ENCODE results near the gene ADAMTS10. TPM values are rescaled to one million over a fixed set of nuclear protein-coding genes. Genes with fewer than 3 reads are reported as not detected.

The ADAMTS10 gene
- total RNA-seq, 2 experiments from 2014 or later: 67.5 to 72.9 TPM

DNA sequence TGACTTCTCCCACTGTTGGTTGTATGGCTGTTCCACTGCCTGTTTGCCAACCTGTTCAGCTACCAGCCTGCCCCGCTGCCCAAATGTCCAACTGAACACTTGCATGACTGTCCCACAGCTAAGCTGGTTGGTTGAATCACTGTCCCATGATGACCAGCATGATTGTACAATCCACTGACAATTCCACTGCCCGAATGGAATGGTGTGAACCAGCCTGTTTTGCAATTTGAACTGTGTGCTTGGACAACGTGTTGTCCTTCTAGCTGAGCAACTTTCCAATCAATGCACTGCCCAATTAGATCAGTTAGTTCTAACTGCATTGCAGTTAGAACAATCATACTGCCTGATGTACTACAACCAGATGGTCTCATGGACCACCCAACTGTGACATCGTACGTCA, 8.7 kb downstream of the ADAMTS10 start:
- Histone ChIP-seq H3K27me3 (ENCODE audit: control insufficient read depth in 1 of 2, insufficient read depth in 2 of 2, low read length in 2 of 2) (no peaks in the 10 kb centered on the region), H3K4me1 (ENCODE audit: insufficient read depth, low read length) (no peaks in the 10 kb centered on the region), H3K27ac (ENCODE audit: low read depth in 1 of 2, low read length in 2 of 2) (no peak overlapping the region), H3K4me3 (ENCODE audit: low read length) (no peak overlapping the region), H3K9me3 (ENCODE audit: control insufficient read depth in 1 of 2, insufficient read depth in 1 of 2, low read length in 2 of 2) (peaks cover 8 to 15% of the 10 kb centered on the region in 2 experiments), H3K36me3 (ENCODE audit: insufficient read depth, low read length) (peaks cover 24% of the 10 kb centered on the region)
- POLR2A ChIA-PET: no interaction called here
- ATAC-seq (ENCODE audit: poor library complexity): no peak
- Mint-ChIP-seq H3K27me3 (no peaks in the 10 kb centered on the region), H3K4me1 (ENCODE audit: low read depth) (peaks cover 3% of the 10 kb centered on the region), H3K4me3 (no peak overlapping the region), H3K27ac (no peak overlapping the region), H3K36me3 (ENCODE audit: low read depth) (peaks cover 68% of the 10 kb centered on the region), H3K9me3 (no peaks in the 10 kb centered on the region)
- no peak for DNase-seq
- TF ChIP-seq, protein P1, sequence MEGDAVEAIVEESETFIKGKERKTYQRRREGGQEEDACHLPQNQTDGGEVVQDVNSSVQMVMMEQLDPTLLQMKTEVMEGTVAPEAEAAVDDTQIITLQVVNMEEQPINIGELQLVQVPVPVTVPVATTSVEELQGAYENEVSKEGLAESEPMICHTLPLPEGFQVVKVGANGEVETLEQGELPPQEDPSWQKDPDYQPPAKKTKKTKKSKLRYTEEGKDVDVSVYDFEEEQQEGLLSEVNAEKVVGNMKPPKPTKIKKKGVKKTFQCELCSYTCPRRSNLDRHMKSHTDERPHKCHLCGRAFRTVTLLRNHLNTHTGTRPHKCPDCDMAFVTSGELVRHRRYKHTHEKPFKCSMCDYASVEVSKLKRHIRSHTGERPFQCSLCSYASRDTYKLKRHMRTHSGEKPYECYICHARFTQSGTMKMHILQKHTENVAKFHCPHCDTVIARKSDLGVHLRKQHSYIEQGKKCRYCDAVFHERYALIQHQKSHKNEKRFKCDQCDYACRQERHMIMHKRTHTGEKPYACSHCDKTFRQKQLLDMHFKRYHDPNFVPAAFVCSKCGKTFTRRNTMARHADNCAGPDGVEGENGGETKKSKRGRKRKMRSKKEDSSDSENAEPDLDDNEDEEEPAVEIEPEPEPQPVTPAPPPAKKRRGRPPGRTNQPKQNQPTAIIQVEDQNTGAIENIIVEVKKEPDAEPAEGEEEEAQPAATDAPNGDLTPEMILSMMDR (IDR thresholded peaks at IDR 0.05): no peak
- CTCF ChIA-PET: no interaction called here
- intact Hi-C loops (cut with DNase I, micrococcal nuclease): no loop called here

DNA sequence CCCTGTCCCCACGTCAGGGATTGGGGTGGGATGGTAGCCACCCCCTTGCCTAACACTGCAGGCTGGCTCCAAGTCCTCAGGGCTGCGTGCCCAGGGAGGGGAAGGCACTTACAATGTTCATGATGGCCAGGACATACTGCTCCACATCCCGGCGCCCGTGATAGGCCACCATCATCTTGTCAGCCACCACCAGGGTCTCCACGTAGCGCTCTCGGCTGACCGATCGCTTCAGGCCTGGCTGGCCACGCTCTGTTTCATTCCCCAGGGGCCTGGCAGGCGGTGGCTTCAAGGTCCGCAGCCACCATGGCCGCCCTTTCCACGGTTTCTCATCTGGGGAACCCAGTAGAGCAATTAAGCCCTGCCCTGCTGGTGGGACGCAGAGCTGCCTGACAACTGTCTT, 9.7 kb downstream of the ADAMTS10 start:
- Histone ChIP-seq H3K9me3 (ENCODE audit: control insufficient read depth in 1 of 2, insufficient read depth in 1 of 2, low read length in 2 of 2) (peaks cover 8 to 14% of the 10 kb centered on the region in 2 experiments), H3K4me3 (ENCODE audit: low read length) (no peak overlapping the region), H3K27me3 (ENCODE audit: control insufficient read depth in 1 of 2, insufficient read depth in 2 of 2, low read length in 2 of 2) (no peaks in the 10 kb centered on the region), H3K36me3 (ENCODE audit: insufficient read depth, low read length) (peaks cover 24% of the 10 kb centered on the region), H3K27ac (ENCODE audit: low read depth in 1 of 2, low read length in 2 of 2) (no peak overlapping the region), H3K4me1 (ENCODE audit: insufficient read depth, low read length) (no peaks in the 10 kb centered on the region)
- DNase-seq (no peak), ATAC-seq (ENCODE audit: poor library complexity) (no peak)
- intact Hi-C loops (cut with DNase I, micrococcal nuclease): no loop called here
- CTCF ChIA-PET: no interaction called here
- Mint-ChIP-seq H3K4me3 (no peak overlapping the region), H3K27ac (no peak overlapping the region), H3K36me3 (ENCODE audit: low read depth) (peaks cover 66% of the 10 kb centered on the region), H3K27me3 (no peaks in the 10 kb centered on the region), H3K9me3 (no peaks in the 10 kb centered on the region), H3K4me1 (ENCODE audit: low read depth) (no peaks in the 10 kb centered on the region)
- TF ChIP-seq, protein P1 (IDR thresholded peaks at IDR 0.05): no peak
- POLR2A ChIA-PET: no interaction called here

DNA sequence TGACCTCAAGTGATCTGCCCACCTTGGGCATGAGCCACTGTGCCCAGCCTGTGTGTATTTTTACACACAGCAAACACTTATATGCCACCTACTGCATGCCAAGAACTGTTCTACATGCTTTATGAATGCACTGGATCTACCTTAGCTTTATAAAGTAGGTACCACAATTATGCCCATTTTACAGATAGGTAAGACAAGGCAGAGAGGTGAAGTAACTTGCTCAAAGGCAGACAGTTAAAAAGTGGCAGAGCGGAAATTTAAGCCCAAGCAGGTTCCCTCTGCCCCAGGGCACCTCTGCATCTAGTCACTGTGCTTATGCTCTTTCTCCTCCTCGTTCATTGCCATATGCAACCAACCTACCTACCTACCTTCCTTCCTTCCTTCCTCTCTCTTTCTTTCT, 10.5 kb downstream of the ADAMTS10 start:
- no peak overlapping the region for H3K4me3 Mint-ChIP-seq
- intact Hi-C loops (cut with DNase I, micrococcal nuclease): no loop called here
- H3K27ac Mint-ChIP-seq: no peak overlapping the region
- H3K36me3 Mint-ChIP-seq (ENCODE audit: low read depth): peaks cover 63% of the 10 kb centered on the region
- Histone ChIP-seq H3K4me3 (ENCODE audit: low read length) (no peak overlapping the region), H3K9me3 (ENCODE audit: control insufficient read depth in 1 of 2, insufficient read depth in 1 of 2, low read length in 2 of 2) (peaks cover 6 to 7% of the 10 kb centered on the region in 2 experiments), H3K4me1 (ENCODE audit: insufficient read depth, low read length) (no peaks in the 10 kb centered on the region), H3K27ac (ENCODE audit: low read depth in 1 of 2, low read length in 2 of 2) (no peak overlapping the region), H3K27me3 (ENCODE audit: control insufficient read depth in 1 of 2, insufficient read depth in 2 of 2, low read length in 2 of 2) (no peaks in the 10 kb centered on the region), H3K36me3 (ENCODE audit: insufficient read depth, low read length) (peaks cover 22% of the 10 kb centered on the region)
- no peaks in the 10 kb centered on the region for H3K9me3 Mint-ChIP-seq
- TF ChIP-seq, protein P1 (IDR thresholded peaks at IDR 0.05): no peak
- no peaks in the 10 kb centered on the region for H3K27me3 Mint-ChIP-seq
- ATAC-seq (ENCODE audit: poor library complexity) (no peak), DNase-seq (no peak)
- no peaks in the 10 kb centered on the region for H3K4me1 Mint-ChIP-seq (ENCODE audit: low read depth)
- CTCF ChIA-PET: no interaction called here
- POLR2A ChIA-PET: no interaction called here

Measured in CD4-positive, alpha-beta T cell (primary cell).